Measurements from ENCODE around the gene ZCRB1. TPM values are rescaled to one million over a fixed set of nuclear protein-coding genes. Genes with fewer than 3 reads are reported as not detected.
"Not testable (repeated sequence)": the region's sequence is repeated elsewhere in the genome, so short reads cannot be mapped to it uniquely, and the experiment has no call there.

ZCRB1 gene
- total RNA-seq, 1 donor, result 40.2 TPM

DNA sequence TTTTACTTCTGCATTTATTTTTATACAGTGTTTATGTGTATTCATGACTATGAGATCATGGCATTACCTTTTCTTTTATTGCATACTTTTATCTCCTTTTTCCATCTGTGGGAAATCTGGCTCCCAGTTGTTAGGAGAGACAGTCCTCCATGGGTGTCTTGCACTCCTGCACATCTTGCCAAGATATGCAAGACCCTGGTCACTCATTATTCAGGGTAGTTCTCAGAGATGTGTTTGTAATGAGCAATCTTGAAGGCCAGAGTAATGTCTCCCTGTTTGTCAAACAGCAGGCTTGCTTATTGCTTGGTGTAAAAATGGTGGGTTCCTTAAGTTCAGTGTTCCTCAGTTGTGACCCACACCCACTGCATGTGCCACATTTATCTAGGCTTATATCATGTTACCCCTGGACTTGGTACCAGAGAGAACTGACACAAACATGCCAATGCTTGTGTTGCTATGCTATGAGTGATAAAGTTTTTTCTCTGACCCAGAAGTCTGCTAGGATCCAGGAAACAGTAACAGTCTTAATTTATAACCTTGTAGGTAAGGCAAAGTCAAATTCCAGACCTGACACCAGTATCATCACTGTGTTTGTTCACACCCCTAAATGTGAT, 36.9 kb upstream of the ZCRB1 start:
- TF ChIP-seq, protein P1, sequence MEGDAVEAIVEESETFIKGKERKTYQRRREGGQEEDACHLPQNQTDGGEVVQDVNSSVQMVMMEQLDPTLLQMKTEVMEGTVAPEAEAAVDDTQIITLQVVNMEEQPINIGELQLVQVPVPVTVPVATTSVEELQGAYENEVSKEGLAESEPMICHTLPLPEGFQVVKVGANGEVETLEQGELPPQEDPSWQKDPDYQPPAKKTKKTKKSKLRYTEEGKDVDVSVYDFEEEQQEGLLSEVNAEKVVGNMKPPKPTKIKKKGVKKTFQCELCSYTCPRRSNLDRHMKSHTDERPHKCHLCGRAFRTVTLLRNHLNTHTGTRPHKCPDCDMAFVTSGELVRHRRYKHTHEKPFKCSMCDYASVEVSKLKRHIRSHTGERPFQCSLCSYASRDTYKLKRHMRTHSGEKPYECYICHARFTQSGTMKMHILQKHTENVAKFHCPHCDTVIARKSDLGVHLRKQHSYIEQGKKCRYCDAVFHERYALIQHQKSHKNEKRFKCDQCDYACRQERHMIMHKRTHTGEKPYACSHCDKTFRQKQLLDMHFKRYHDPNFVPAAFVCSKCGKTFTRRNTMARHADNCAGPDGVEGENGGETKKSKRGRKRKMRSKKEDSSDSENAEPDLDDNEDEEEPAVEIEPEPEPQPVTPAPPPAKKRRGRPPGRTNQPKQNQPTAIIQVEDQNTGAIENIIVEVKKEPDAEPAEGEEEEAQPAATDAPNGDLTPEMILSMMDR (IDR thresholded peaks at IDR 0.05; ENCODE audit: insufficient read depth, low read depth, low read length), result no peak
- H3K4me3 ChIP-seq (ENCODE audit: low read depth, low read length), result no peak overlapping the region
- DNase-seq (ENCODE audit: low read depth), result no peak

DNA sequence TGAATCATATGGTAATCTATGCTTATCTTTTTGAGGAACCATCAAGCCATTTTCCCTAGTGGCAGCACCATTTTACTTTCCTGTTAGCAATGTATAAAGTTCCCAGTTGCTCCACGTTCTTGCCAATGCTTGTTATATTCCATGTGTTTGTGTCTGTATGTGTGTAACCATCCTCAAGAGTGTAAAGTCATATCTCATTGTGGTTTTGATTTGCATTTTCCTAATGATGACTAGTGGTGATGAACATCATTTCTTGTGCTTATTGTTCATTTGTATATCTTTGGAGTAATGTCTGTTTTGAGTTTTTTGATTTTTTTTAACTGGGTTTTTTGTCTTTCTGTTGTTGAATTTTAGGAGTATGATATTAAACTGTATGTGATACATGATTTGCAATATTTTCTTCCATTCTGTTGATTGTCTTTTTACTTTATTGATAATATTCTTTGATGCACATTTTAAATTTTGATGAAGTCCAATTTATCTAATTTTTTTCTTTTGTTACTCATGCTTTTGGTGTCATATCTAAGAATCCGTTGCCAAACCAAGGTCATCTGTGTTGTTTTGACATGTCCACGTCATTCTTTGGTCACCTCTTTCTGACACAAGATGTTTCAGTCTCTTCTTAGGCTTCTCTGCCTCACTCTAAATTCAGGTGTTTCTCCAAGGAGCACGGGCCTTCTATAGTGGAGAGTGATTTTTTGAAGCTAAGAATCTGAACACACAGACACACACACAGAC, 36.2 kb upstream of the ZCRB1 start:
- DNase-seq (ENCODE audit: low read depth), result no peak
- TF ChIP-seq, protein P1 (IDR thresholded peaks at IDR 0.05; ENCODE audit: insufficient read depth, low read depth, low read length), result no peak
- H3K4me3 ChIP-seq (ENCODE audit: low read depth, low read length), result no peak overlapping the region

DNA sequence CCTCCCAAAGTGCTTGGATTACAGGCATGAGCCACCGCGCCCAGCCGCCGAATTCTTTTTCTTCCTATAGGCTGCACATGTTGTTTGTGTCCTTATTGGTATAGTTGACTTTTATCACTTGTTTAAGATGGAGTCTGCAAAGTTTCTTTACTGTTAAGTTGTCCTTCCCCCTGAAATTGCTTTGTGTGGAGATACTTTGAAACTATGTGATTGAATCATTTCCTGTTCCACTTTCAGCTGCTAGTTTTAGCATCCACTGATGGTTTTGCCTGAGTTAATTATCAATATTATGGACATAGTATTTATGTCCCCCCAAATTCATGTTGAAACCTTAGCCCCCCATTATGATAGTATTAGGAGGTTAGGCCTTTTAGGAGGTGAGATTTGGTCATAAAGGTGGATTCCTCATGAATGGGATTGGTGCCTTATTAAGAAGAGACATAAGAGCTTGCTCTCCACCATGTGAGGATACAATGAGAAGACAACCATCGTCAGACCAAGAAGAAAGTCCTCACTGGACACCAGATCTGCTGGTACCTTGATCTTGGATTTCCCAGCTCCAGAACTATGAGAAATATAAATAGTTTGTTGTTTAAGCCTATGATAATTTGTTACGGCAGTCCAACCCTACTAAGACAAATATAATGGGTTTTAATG, 35.0 kb upstream of the ZCRB1 start:
- no peak for DNase-seq (ENCODE audit: low read depth)
- H3K4me3 ChIP-seq (ENCODE audit: low read depth, low read length), result no peak overlapping the region
- TF ChIP-seq, protein P1 (IDR thresholded peaks at IDR 0.05; ENCODE audit: insufficient read depth, low read depth, low read length), result no peak

DNA sequence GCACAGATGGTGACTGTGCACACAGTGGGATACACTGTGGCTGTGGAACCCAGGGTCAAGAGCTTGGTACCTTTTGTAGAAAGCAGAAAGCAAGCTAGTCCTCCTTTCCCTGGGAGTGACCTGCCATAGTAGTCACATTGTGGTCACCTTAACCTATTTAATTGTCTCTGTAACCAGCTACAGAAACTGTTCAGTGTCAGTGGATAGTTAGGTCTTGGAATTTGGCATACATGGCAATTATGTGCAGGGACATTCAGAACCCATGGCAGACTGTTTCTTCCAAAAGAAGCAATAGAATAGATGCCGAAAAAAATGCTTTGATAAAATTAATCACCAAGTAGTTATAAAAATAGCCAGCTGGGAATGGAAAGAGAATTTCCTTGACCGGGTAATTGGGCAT, 30.4 kb upstream of the ZCRB1 start:
- no peak for DNase-seq (ENCODE audit: low read depth)
- no peak overlapping the region for H3K4me3 ChIP-seq (ENCODE audit: low read depth, low read length)
- TF ChIP-seq, protein P1 (IDR thresholded peaks at IDR 0.05; ENCODE audit: insufficient read depth, low read depth, low read length), result no peak

DNA sequence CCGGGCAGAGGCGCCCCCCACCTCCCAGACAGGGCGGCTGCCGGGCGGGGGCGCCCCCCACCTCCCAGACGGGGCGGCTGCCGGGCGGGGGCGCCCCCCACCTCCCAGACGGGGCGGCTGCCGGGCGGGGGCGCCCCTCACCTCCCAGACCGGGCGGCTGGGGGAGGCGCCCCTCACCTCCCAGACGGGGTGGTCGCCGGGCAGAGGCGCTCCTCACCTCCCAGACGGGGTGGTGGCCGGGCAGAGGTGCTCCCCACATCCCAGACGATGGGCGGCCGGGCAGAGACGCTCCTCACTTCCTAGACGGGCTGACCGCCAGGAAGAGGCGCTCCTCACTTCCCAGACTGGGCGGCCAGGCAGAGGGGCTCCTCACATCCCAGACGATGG, 24.1 kb upstream of the ZCRB1 start:
- not testable (repeated sequence) for H3K4me3 ChIP-seq (ENCODE audit: low read depth, low read length); DNase-seq (ENCODE audit: low read depth)

DNA sequence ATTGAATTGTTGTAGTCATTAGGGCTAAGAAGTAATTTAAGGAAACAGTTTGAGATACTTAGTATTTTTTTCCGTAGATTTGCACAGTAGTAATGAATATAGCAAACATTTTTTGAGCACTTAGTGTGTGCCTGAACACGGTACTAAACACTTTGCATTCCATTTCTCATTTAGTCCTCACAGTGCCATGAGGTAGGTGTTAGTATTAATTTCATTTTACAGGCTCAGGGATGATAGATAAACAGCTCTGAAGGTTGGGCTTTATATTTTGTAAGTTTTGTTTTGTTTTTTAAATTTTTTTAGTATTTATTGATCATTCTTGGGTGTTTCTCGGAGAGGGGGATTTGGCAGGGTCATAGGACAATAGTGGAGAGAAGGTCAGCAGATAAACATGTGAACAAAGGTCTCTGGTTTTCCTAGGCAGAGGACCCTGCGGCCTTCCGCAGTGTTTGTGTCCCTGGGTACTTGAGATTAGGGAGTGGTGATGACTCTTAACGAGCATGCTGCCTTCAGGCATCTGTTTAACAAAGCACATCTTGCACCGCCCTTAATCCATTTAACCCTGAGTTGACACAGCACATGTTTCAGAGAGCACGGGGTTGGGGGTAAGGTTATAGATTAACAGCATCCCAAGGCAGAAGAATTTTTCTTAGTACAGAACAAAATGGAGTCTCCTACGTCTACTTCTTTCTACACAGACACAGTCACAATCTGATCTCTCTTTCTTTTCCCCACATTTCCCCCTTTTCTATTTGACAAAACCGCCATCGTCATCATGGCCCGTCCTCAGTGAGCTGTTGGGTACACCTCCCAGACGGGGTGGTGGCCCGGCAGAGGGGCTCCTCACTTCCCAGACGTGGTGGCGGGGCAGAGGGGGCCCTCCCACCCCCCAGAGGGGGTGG, 23.5 kb upstream of the ZCRB1 start:
- DNase-seq (ENCODE audit: low read depth); H3K4me3 ChIP-seq (ENCODE audit: low read depth, low read length): not testable (repeated sequence)

DNA sequence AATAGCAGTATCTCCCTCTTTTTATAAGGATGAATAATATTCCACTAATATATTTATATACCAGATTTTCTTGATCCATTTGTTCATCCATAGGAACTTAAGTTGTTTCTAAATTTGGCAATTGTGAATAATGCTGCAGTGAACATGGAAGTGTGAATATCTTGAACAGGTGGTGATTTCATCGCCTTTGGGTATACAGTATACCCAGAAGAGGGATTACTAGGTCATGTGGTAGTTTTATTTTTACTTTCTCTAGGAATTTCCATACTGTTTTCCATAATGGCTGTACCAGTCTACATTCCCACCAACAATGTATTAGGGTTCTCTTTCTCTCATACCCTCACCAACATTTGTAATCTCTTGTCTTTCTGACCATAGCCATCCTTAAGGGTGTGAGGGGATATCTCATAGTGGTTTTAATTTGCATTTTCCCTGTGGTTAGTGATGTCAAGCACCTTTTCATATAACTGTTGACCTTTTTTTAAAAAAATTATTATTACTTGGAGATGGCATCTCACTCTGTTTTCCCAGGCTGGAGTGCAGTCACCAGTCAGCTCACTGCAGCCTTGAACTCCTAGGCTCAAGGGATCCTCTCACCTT, 20.6 kb upstream of the ZCRB1 start:
- no peak for DNase-seq (ENCODE audit: low read depth)
- TF ChIP-seq, protein P1 (IDR thresholded peaks at IDR 0.05; ENCODE audit: insufficient read depth, low read depth, low read length), result no peak
- H3K4me3 ChIP-seq (ENCODE audit: low read depth, low read length), result no peak overlapping the region

All from fibroblast of villous mesenchyme (primary cell).